Osteocyte (in vitro differentiated cells): Measurements from ENCODE around the gene DYNC1I1. TPM values are rescaled to one million over a fixed set of nuclear protein-coding genes. Genes with fewer than 3 reads are reported as not detected.

Source experiments
- DNase-seq: peaks from one replicate; pipeline ENCODE4 v3.0.0; 2021; ENCODE audit warnings: mixed read lengths; ENCODE audit not compliant: unreplicated experiment; ENCODE audit errors: extremely low spot score
- H3K27ac Mint-ChIP-seq: one replicate; pipeline ENCODE4 v1.8.0; 2021; ENCODE audit warnings: mild to moderate bottlenecking, mixed read lengths; ENCODE audit not compliant: unreplicated experiment
- H3K27me3 Mint-ChIP-seq: one replicate; pipeline ENCODE4 v1.8.0; 2021; ENCODE audit warnings: mixed read lengths; ENCODE audit not compliant: unreplicated experiment
- H3K36me3 Mint-ChIP-seq: one replicate; pipeline ENCODE4 v1.8.0; 2021; ENCODE audit warnings: mixed read lengths; ENCODE audit not compliant: unreplicated experiment
- H3K4me1 Mint-ChIP-seq: one replicate; pipeline ENCODE4 v1.8.0; 2021; ENCODE audit warnings: mixed read lengths; ENCODE audit not compliant: unreplicated experiment
- H3K4me3 Mint-ChIP-seq: one replicate; pipeline ENCODE4 v1.8.0; 2021; ENCODE audit warnings: mild to moderate bottlenecking, moderate library complexity, mixed read lengths; ENCODE audit not compliant: unreplicated experiment
- H3K9me3 Mint-ChIP-seq: one replicate; pipeline ENCODE4 v1.8.0; 2021; ENCODE audit warnings: mixed read lengths; ENCODE audit not compliant: unreplicated experiment
- CTCF ChIP-seq: fragments of 200-600 bp; sonication (generic); IDR thresholded peaks from 2 replicates; pipeline ENCODE4 v1.5.0; 2021; ENCODE audit warnings: antibody characterized with exemption, mild to moderate bottlenecking, moderate library complexity
- total RNA-seq: library from RNA; stranded (reverse); gene quantifications from 2 replicates; pipeline ENCODE4 v1.2.1, GENCODE V29; 2021

Gene DYNC1I1
- total RNA-seq, 1 donor from 2014 or later = 43.3 TPM

- no peaks in the 10 kb centered on the region for H3K4me1 Mint-ChIP-seq
- no peaks in the 10 kb centered on the region for H3K9me3 Mint-ChIP-seq
- DNase-seq = no peak
- H3K27me3 Mint-ChIP-seq = no peaks in the 10 kb centered on the region
- no peak overlapping the region for H3K27ac Mint-ChIP-seq
- peaks cover 44% of the 10 kb centered on the region for H3K36me3 Mint-ChIP-seq
- no peak overlapping the region for H3K4me3 Mint-ChIP-seq
- TF ChIP-seq CTCF = no peak
Observed at GRCh38 chr7:95986178-95986764, 213.9 kb downstream of the DYNC1I1 start.

- H3K9me3 Mint-ChIP-seq = no peaks in the 10 kb centered on the region
- TF ChIP-seq CTCF = no peak
- H3K36me3 Mint-ChIP-seq = peaks cover 42% of the 10 kb centered on the region
- no peaks in the 10 kb centered on the region for H3K27me3 Mint-ChIP-seq
- no peaks in the 10 kb centered on the region for H3K4me1 Mint-ChIP-seq
- DNase-seq = no peak
- no peak overlapping the region for H3K27ac Mint-ChIP-seq
- no peak overlapping the region for H3K4me3 Mint-ChIP-seq
Observed at GRCh38 chr7:95989301-95989700, 216.9 kb downstream of the DYNC1I1 start.

GRCh38 chr7:95993380-95993779 lies 221.0 kb downstream of the DYNC1I1 start:
- Mint-ChIP-seq H3K9me3 (no peaks in the 10 kb centered on the region), H3K27me3 (no peaks in the 10 kb centered on the region), H3K27ac (no peak overlapping the region), H3K4me1 (no peaks in the 10 kb centered on the region), H3K4me3 (no peak overlapping the region), H3K36me3 (peaks cover 44% of the 10 kb centered on the region)
- no peak for DNase-seq
- no peak for TF ChIP-seq CTCF

GRCh38 chr7:95996174-95996573 lies 223.8 kb downstream of the DYNC1I1 start:
- TF ChIP-seq CTCF = no peak
- Mint-ChIP-seq H3K27ac (no peak overlapping the region), H3K27me3 (no peaks in the 10 kb centered on the region), H3K9me3 (no peaks in the 10 kb centered on the region), H3K4me1 (no peaks in the 10 kb centered on the region), H3K4me3 (no peak overlapping the region), H3K36me3 (peaks cover 42% of the 10 kb centered on the region)
- no peak for DNase-seq

GRCh38 chr7:95996886-95997285 lies 224.5 kb downstream of the DYNC1I1 start:
- no peaks in the 10 kb centered on the region for H3K9me3 Mint-ChIP-seq
- no peak for TF ChIP-seq CTCF
- no peak overlapping the region for H3K27ac Mint-ChIP-seq
- no peaks in the 10 kb centered on the region for H3K27me3 Mint-ChIP-seq
- peaks cover 46% of the 10 kb centered on the region for H3K36me3 Mint-ChIP-seq
- DNase-seq = no peak
- H3K4me3 Mint-ChIP-seq = no peak overlapping the region
- H3K4me1 Mint-ChIP-seq = no peaks in the 10 kb centered on the region
